GM18870 (cell line): ENCODE data around the gene PIGU.
"Not testable (repeated sequence)": the region's sequence is repeated elsewhere in the genome, so short reads cannot be mapped to it uniquely, and the experiment has no call there.

ENCODE experiments used
- ATAC-seq: cut with Tn5 transposase; IDR thresholded peaks from one replicate; pipeline ENCODE4 v1.9.1; 2021; ENCODE audit warnings: moderate library complexity; ENCODE audit not compliant: unreplicated experiment

PIGU gene

DNA sequence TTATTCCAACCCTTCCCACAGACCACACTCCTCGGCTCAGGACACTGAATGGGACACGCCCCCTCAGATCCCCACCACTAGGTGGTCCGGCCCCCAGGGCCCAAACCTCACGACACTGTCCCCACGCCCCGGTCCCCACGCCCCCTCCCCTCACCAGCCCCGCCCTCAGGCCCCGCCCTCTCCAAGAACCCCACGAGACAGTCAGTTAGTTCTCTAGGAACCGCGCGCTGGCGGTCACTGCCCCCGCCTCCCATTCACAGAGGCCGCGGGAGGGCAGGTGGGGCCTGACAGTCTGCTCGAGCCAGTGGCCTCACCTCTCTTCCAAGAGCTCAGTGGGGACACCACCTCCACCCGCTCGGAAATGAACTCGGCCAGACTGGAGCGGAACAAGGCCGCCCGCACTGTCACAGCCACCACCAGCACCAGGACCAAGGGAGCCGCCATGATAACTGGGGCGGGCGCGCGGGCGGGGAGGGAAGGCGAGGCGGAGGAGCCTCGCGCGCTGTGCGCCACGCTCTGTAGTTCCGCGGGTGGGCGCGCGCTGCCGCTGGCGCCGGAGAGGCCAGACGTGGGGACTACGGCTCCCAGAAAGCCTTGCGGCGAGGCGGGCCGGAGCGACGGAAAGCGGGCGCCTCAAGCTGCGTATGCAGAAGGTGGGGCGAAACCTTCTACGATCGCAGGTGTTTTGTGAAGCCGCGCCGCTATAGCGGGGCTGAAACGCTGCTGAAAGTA lies at the start of gene PIGU:
PIGU (minus strand) TSS at position 451 of the 732 bp plus-strand sequence; CDS start at position 444, 7 bp downstream.
- ATAC-seq, result peak; percentile 91

DNA sequence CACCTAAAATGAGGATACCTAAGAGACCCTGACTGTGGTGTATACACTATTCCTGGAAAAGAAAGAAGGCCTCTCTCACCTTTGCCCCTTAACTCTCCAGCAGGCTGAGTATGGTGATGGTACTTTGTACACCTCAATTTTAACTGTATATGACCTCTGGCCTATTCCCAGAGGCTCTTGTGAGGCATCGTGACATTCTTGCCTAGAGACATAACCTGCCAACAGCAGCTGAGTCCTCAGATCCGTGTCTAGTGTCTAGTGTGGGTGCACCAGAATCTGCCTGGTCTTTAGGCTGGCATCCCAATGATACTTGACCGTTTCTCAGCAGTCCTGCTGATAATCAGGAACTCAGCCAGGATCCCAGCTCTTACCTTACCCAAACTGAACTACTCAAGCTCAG lies 47.3 kb upstream of the PIGU start:
- ATAC-seq, result no peak

DNA sequence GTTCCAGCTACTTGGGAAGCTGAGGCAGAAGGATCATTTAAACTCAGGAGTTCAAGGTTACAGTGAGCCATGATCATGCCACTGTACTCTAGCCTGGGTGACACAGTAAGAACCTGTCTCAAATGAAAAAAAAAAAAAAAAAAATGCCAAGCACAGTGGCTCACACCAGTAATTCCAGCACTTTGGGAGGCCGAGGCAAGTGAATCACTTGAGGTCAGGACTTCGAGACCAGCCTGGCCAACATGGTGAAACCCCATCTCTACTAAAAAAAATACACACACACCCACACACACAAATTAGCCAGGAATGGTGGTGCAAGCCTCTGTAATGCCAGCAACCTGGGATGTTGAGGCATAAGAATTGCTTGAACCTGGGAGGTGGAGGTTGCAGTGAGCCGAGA lies 45.7 kb upstream of the PIGU start:
- not testable (repeated sequence) for ATAC-seq

GRCh38 chr20:34720266-34720665 lies 43.4 kb upstream of the PIGU start:
- no peak for ATAC-seq

- peak; percentile 90 for ATAC-seq
These were observed 42.5 kb upstream of the PIGU start for GRCh38 chr20:34719242-34720017.

- no peak for ATAC-seq
These were observed 40.6 kb upstream of the PIGU start for GRCh38 chr20:34717230-34718095.

DNA sequence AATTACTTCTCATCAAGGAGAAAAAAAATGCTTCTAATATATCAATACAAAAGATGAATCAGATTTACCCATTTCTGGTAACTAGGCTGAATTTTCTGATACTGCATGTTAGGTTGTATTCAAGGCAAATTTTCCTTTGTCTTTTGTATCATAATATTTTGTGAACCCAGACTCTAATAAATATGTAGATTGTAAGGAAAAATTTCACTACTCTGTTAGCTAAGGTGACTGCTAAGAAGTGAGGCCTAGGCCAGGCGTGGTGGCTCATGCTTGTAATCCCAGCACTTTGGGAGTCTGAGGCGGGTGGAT lies 40.0 kb upstream of the PIGU start:
- no peak for ATAC-seq

- no peak for ATAC-seq
These were observed 38.5 kb upstream of the PIGU start for GRCh38 chr20:34715384-34715783.

DNA sequence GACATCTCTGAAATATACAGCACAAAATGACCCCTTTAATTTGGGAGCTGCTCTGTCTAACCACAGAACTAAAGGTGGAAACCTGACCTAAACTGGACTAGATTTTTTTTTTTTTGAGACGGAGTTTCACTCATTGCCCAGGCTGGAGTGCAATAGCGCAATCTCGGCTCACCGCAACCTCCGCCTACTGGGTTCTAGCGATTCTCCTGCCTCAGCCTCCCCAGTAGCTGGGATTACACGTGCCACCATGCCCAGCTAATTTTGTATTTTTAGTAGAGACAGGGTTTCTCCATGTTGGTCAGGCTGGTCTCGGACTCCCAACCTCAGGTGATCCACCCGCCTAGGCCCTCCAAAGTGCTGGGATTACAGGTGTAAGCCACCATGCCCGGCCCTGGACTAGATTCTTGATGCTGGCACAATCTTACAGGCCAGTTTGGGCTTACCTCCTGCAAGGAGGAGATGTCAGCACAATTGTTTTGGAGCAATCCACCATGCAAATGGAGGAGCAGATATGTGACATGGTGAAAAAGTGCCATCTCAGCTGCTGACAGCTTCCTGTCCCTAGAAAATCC lies 37.1 kb upstream of the PIGU start:
- not testable (repeated sequence) for ATAC-seq

GRCh38 chr20:34713194-34713943 lies 36.5 kb upstream of the PIGU start:
- no peak for ATAC-seq

DNA sequence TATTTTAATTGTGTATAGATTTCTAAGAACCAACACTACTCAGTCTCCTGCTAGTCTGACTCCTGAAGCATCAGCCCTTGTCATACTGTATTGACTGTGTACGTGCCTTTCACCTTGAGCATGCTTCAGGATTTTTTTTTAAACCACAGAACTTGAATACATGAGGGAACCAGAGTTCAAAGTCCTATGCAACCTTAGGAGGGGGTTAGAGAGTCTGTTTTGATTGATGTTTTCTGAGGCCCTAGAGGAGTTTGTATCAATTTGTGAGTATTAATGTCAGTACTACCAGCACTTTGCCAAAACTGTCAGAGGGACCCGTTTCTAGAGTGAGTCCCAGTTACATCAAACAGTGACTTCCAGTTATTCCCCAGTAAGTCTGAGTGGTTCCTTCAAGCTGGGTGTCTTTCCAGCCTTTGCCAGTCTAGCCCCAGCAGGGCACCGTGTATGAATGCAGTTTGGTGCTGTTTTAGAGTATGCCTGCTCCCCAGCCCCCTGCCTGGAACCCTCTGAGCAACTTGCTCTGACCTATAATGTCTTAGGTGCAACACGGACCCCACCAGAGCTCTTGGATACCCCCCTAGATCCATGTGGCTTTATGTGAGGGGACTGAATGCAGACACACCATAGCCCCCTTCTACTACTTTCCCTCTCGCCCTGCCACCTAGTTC lies 35.8 kb upstream of the PIGU start:
- no peak for ATAC-seq

GRCh38 chr20:34711813-34712430 lies 35.0 kb upstream of the PIGU start:
- ATAC-seq, result no peak

DNA sequence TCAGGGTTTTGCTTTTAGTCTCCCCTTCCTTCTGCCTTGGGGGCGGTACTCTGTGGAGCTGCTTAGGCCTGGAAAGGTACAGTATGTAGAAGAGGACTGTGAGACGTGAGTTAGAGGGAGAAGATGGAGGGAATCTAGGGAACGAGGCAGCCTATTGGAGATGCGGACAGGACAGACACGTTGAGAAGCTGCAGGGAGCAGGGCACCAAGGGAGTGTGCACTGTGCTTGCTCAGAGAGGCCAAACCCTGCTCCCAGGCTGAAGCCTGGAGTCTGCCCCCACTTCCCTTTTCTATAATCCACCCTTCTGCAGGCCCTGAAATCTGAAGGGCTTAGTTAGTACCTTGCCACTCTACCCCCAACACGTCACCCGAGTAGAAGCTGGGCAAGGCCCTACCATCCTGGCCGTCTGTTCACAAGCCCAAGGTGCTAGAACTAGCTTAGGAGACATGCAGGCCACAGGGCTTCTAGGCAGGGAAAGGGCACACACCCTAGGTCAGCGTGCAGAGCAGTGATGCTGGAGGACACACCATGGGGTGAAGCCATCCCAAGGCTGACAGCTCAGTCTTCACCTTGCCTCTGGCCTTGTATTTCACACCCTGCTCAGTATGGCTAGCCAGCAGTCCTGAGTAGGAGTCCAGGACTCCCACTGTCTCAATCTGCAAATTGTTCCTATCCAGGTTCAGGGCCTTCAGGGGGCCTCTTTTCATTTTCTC lies 34.1 kb upstream of the PIGU start:
- ATAC-seq, result no peak

- ATAC-seq, result no peak
These were observed 33.6 kb upstream of the PIGU start for GRCh38 chr20:34710568-34710839.

DNA sequence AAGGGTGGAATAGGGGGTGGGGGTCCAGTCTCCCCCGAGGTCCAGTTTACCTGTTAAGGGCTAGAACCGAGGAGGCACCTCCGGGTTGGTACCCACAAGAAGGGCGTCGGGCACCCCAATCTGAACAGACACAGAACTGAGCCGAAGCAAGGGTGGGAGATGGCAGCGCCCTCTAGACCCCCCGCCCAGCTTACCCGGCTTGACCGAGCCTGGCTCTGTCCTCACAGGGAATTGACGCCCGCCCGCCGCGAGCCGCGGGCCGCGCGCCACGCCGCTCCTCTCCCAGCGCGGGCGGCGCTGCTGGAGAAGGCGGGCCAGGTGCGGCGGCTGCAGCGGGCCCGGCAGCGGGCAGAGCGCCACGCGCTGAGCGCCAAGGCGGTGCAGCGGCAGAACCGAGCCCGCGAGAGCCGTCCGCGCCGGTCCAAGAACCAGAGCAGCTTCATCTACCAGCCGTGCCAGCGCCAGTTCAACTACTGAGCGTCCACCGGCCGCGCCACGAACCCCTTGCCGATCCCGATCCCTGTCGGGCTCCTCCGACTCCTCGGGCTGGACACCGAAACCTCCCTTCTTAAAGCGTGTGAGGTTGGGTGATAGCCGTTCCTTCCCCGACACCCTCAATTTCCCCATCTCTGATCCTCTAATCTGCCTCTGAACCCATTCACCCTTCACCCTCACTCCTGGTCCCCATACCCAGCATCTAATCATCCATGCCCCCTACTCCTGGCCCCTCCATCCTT lies 33.1 kb upstream of the PIGU start:
- no peak for ATAC-seq

DNA sequence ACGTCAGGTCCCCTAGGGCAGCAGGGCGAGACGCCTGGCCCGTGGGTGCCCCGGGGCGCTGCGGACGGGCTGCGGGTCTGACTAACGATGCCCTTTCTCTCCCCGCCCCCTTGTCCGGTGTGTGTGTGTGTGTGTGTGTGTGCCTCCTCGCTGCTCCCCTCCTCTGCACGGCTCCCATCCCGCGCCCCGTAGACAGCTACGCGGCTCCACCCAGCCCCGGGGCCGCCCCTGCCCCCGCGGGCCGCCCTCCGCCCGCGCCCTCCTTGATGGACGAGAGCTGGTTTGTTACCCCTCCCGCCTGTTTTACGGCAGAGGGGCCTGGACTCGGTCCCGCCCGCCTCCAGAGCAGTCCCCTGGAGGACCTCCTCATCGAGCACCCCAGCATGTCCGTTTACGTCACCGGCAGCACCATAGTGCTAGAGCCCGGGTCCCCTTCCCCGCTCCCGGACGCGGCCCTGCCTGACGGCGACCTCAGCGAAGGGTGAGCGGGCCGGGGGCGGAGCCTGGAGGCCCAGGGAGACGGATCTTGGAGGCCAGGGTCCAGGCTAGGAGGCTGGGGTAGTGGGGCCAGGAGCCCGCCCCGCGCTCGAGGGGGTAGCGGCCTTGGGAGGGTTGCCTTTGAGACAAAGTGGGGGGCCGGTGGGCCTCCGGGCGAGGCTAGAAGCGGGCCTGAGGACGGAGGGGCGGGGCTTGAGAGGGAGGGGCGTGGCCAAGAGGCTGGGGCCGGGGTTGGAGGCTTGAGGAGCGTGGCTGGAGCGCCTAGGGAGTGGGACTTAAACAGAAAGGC lies 32.3 kb upstream of the PIGU start:
- no peak for ATAC-seq

- ATAC-seq, result no peak
These were observed 31.7 kb upstream of the PIGU start for GRCh38 chr20:34708621-34709043.
